PC-9 (cell line): ENCODE data around the gene STK10. TPM values are rescaled to one million over a fixed set of nuclear protein-coding genes. Genes with fewer than 3 reads are reported as not detected.
A peak's percentile ranks its signal among the peaks of the same experiment; 100 is the strongest.

Experiments
- BruUV-seq: library from RNA; stranded (reverse); fragments of 400-500 nt; replicated peaks from 2 replicates; lab custom pipeline; 2021; lab: Mats Ljungman, UMichigan
- CTCF ChIA-PET: fragments of 300-600 bp; sonication (Branson Sonifier 250); formaldehyde crosslinking; loops from one replicate; lab custom pipeline; 2022; ENCODE audit warnings: antibody characterized with exemption; lab: Charles Lee
- POLR2A ChIA-PET: fragments of 300-600 bp; sonication (Branson Sonifier 250); formaldehyde crosslinking; loops from one replicate; lab custom pipeline; 2022; ENCODE audit warnings: antibody characterized with exemption; ENCODE audit not compliant: unreplicated experiment; lab: Charles Lee
- DNase-seq, 2 experiments: peaks; one replicate each; pipeline versions ENCODE4 v3.0.0 to v3.0.0-alpha.2; 2015 to 2022; ENCODE audit warnings: mixed read lengths in 1 of 2
- H2AFZ ChIP-seq: fragments of 200-600 bp; sonication (generic); 2 replicates; pipeline ENCODE4 v1.8.1; 2017; ENCODE audit warnings: antibody characterized with exemption
- H3F3A ChIP-seq: fragments of 200-600 bp; sonication (generic); 2 replicates; pipeline ENCODE4 v1.8.1; 2017; ENCODE audit warnings: antibody characterized with exemption, mild to moderate bottlenecking, low read depth; ENCODE audit not compliant: insufficient read depth
- H3K27ac ChIP-seq: fragments of 200-600 bp; sonication (generic); 2 replicates; pipeline ENCODE4 v1.6.1; 2016; ENCODE audit warnings: mixed run types
- H3K27me3 ChIP-seq: fragments of 200-600 bp; sonication (generic); 2 replicates; pipeline ENCODE4 v1.6.1; 2016; ENCODE audit warnings: low read depth, mixed run types; ENCODE audit not compliant: insufficient read depth
- H3K36me3 ChIP-seq: fragments of 200-600 bp; sonication (generic); 2 replicates; pipeline ENCODE4 v1.6.1; 2016; ENCODE audit warnings: low read depth, mixed run types
- H3K4me1 ChIP-seq: fragments of 200-600 bp; sonication (generic); replicated peaks from 2 replicates; pipeline ENCODE4 v1.6.1; 2016; ENCODE audit warnings: mixed run types; ENCODE audit not compliant: insufficient read depth
- H3K4me2 ChIP-seq: fragments of 200-600 bp; sonication (generic); 2 replicates; pipeline ENCODE4 v1.6.1; 2017; ENCODE audit warnings: mixed run types
- H3K4me3 ChIP-seq: fragments of 200-600 bp; sonication (generic); 2 replicates; pipeline ENCODE4 v1.6.1; 2016; ENCODE audit warnings: mixed run types
- H3K79me2 ChIP-seq: fragments of 200-600 bp; sonication (generic); 2 replicates; pipeline ENCODE4 v1.6.1; 2017; ENCODE audit warnings: low read depth, mixed run types
- H3K9me2 ChIP-seq: fragments of 200-600 bp; sonication (generic); 2 replicates; pipeline ENCODE4 v1.8.1; 2017; ENCODE audit warnings: mild to moderate bottlenecking; ENCODE audit not compliant: insufficient read depth
- H3K9me3 ChIP-seq: fragments of 200-600 bp; sonication (generic); 2 replicates; pipeline ENCODE4 v1.8.1; 2016; ENCODE audit warnings: low read depth; ENCODE audit not compliant: insufficient read depth
- H4K20me1 ChIP-seq: fragments of 200-600 bp; sonication (generic); 2 replicates; pipeline ENCODE4 v1.8.1; 2017; ENCODE audit not compliant: insufficient read depth
- CTCF ChIP-seq: fragments of 200-600 bp; sonication (generic); conservative IDR thresholded peaks from 2 replicates; pipeline ENCODE4 v1.6.1; 2017; ENCODE audit warnings: mixed run types, antibody characterized with exemption, mild to moderate bottlenecking, moderate library complexity
- EZH2 ChIP-seq: fragments of 200-600 bp; sonication (generic); IDR thresholded peaks from 2 replicates; pipeline ENCODE4 v1.8.0; 2017; ENCODE audit warnings: antibody characterized with exemption, low read depth
- intact Hi-C: fragments of 100-400 bp; cut with micrococcal nuclease; formaldehyde crosslinking; loops from one replicate; pipeline ENCODE4 v1.10.0; 2022; ENCODE audit not compliant: unreplicated experiment
- total RNA-seq: library from RNA; stranded (reverse); gene quantifications from 2 replicates; pipeline ENCODE4 v1.2.3, GENCODE V29; 2021

STK10 gene
- total RNA-seq, 1 experiment from 2014 or later = 31.5 TPM

- TSS peak; percentile 80 for BruUV-seq
- peak; percentile 74 to 86 for DNase-seq
- CTCF ChIA-PET = interaction anchor here (0.6 to 1.1 kb wide), 5 partner anchors 13 to 285 kb away, joined by 3 to 7 read pairs (median 3); partner anchors contain the start of gene FBXW11
Observed at GRCh38 chr5:172187118-172188032, 649 bp downstream of the STK10 start.

GRCh38 chr5:172186114-172186695 is 1.8 kb downstream of the STK10 start:
- Histone ChIP-seq H3K27me3 (no peaks in the 10 kb centered on the region), H3K79me2 (peaks cover 53% of the 10 kb centered on the region), H3K36me3 (no peaks in the 10 kb centered on the region), H3K9me3 (no peaks in the 10 kb centered on the region), H3K4me3 (peak overlapping the region; percentile 67), H3K9me2 (no peaks in the 10 kb centered on the region), H3K27ac (peak overlapping the region; percentile 65), H3F3A (peaks cover 25% of the 10 kb centered on the region; the same call in 1 of the 2 replicates), H3K4me1 (peaks cover 21% of the 10 kb centered on the region), H4K20me1 (peaks cover 8% of the 10 kb centered on the region; the same call in 1 of the 2 replicates), H2AFZ (no peak overlapping the region), H3K4me2 (peak overlapping the region; percentile 84)
- intact Hi-C loops = loop anchor here (5.0 kb wide), 2 partner anchors 134 to 266 kb away; partner anchors contain the start of gene SH3PXD2B
- BruUV-seq = TSS peak; percentile 30
- ChIA-PET POLR2A (interaction anchor here (0.5 to 1.5 kb wide), 4 partner anchors 11 to 79 kb away, joined by 3 to 22 read pairs (median 6); no protein-coding TSS in a partner anchor), CTCF (interaction anchor here (0.7 kb wide), 1 partner anchor 96 kb away, joined by 3 read pairs; no protein-coding TSS in a partner anchor)
- TF ChIP-seq CTCF (no peak), EZH2 (no peak)
- DNase-seq = no peak

More at GRCh38 chr5:172187118-172188032, 649 bp downstream of the STK10 start:
- Histone ChIP-seq H3K4me1 (peaks cover 21% of the 10 kb centered on the region), H3K4me3 (peak overlapping the region; percentile 67), H3K9me3 (no peaks in the 10 kb centered on the region), H3K79me2 (peaks cover 44% of the 10 kb centered on the region), H4K20me1 (peaks cover 8% of the 10 kb centered on the region; the same call in 1 of the 2 replicates), H3K4me2 (peak overlapping the region; percentile 84), H3K9me2 (no peaks in the 10 kb centered on the region), H3K27me3 (no peaks in the 10 kb centered on the region), H3F3A (peaks cover 25% of the 10 kb centered on the region; the same call in 1 of the 2 replicates), H3K27ac (peak overlapping the region; percentile 65), H2AFZ (peak overlapping the region; percentile 94), H3K36me3 (no peaks in the 10 kb centered on the region)
- POLR2A ChIA-PET = interaction anchor here (0.6 to 1.2 kb wide), 5 partner anchors 13 to 181 kb away, joined by 3 to 11 read pairs (median 7); partner anchors contain the start of genes FBXW11 and UBTD2
- TF ChIP-seq EZH2 (no peak), CTCF (no peak)
- intact Hi-C loops = loop anchor here (1.0 to 5.0 kb wide), 8 partner anchors 13 to 769 kb away; partner anchors contain the start of genes FBXW11, FGF18, SH3PXD2B and UBTD2

GRCh38 chr5:172185096-172185461 is 2.9 kb downstream of the STK10 start:
- Histone ChIP-seq H3K4me1 (peaks cover 21% of the 10 kb centered on the region), H3F3A (peaks cover 25% of the 10 kb centered on the region; the same call in 1 of the 2 replicates), H3K9me2 (no peaks in the 10 kb centered on the region), H3K36me3 (no peaks in the 10 kb centered on the region), H3K27me3 (no peaks in the 10 kb centered on the region), H3K9me3 (no peaks in the 10 kb centered on the region), H3K79me2 (peaks cover 60% of the 10 kb centered on the region), H2AFZ (no peak overlapping the region), H3K4me3 (peak overlapping the region; percentile 3; the same call in 1 of the 2 replicates), H3K4me2 (peak overlapping the region; percentile 84), H4K20me1 (peaks cover 14% of the 10 kb centered on the region), H3K27ac (peak overlapping the region; percentile 65)
- DNase-seq = no peak
- no TSS peak for BruUV-seq
- POLR2A ChIA-PET = interaction anchor here (1.5 kb wide), 1 partner anchor 11 kb away, joined by 22 read pairs; no protein-coding TSS in a partner anchor
- intact Hi-C loops = loop anchor here (5.0 kb wide), 2 partner anchors 133 to 267 kb away; partner anchors contain the start of gene SH3PXD2B
- CTCF ChIA-PET = no interaction called here
- TF ChIP-seq EZH2 (no peak), CTCF (no peak)
